IPS-18c (cell line): Measurements from ENCODE around the gene IGFBP4.

Experiments used
- H3K4me3 ChIP-seq: 2 replicates; pipeline ENCODE4 v1.7.0; 2013; ENCODE audit warnings: low read depth, mild to moderate bottlenecking, low read length, moderate library complexity; ENCODE audit not compliant: insufficient read depth
- H3K9me3 ChIP-seq: one replicate; pipeline ENCODE4 v1.6.1; 2013; ENCODE audit warnings: mild to moderate bottlenecking, low read length, moderate library complexity; ENCODE audit not compliant: control insufficient read depth, insufficient read depth

The IGFBP4 gene

DNA sequence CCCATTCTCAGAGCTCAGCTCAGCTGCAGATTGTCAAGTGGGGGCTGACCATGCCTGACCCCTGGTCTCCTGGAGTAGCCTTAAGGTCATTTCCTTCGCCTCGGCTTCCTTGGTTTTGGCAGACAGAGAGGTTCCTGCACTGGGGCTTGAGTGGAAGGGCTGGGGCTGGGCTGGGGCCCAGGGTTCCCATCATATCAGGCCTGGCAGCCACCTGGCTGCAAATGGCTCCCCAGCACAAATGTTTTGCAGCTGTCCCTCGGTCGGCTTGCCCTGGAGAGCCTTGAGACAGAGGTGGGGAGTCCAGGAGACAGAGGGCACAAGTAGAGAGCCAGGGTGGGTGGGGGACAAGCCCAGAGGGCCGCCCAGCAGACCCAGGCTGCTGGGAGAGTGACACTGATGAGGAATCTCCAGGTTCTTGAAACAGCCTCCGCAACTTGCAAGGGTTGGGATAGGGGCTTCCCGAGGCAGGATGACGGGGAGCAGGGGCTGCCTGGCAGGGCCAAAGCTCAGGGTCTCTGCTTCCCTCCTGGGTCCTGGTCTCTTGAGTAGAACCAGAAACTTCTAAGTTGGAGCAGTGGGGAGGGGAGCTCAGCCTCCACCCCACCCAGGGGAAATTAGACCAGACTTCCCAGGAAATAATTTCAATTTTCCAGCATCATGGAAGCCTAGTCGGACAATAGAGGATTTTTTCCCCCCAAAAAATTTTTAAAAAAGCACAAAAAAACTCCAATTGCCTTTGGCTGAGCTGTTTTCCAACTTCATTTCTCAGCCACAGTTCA lies 19.3 kb downstream of the IGFBP4 start:
- H3K9me3 ChIP-seq = no peaks in the 10 kb centered on the region
- no peak overlapping the region for H3K4me3 ChIP-seq

DNA sequence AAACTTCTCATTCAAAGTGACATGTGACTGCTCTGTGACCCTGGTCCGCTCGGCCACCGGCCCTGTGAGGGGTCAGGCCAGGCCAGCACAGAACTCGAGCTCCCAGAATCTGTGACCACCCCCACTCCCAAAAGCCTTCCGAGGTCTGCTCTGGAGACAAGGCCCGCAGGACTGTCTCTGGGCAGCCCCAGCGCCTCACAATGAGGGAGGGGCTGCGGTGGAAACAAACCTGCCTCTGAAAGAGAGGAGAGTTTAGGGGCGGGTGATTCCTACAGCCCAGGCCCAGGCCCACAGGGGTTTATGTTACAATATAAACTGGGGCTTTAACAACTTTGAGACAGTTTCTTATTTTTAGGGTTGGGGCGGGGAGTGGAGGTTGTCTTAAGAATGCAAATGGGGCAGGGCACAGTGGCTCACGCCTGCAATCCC lies 19.9 kb downstream of the IGFBP4 start:
- Histone ChIP-seq H3K9me3 (no peaks in the 10 kb centered on the region), H3K4me3 (no peak overlapping the region)

DNA sequence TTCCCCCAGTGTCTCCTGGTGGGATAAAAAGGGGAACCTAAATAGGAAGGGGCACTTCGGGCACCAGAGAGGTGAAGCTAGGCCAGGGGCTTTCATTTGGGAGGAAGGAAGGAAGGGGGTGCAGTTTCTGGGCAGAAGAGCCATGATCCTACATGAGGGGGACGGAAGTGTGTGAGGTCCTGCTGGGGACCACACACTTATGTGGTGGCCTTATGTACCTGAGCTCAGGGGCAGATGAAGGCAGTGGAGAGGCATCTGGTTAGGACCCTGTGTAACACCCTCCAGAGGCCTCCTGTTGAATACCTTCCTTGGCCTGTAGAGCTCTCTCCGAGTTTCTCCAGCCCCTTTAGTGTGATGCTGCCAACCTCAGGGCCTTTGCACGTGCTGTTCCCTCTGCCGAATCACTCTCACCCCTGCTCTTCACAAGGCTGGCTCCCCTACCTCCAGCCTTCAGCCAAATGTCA lies 21.2 kb downstream of the IGFBP4 start:
- H3K4me3 ChIP-seq = no peak overlapping the region; the same call in 1 of the 2 replicates

DNA sequence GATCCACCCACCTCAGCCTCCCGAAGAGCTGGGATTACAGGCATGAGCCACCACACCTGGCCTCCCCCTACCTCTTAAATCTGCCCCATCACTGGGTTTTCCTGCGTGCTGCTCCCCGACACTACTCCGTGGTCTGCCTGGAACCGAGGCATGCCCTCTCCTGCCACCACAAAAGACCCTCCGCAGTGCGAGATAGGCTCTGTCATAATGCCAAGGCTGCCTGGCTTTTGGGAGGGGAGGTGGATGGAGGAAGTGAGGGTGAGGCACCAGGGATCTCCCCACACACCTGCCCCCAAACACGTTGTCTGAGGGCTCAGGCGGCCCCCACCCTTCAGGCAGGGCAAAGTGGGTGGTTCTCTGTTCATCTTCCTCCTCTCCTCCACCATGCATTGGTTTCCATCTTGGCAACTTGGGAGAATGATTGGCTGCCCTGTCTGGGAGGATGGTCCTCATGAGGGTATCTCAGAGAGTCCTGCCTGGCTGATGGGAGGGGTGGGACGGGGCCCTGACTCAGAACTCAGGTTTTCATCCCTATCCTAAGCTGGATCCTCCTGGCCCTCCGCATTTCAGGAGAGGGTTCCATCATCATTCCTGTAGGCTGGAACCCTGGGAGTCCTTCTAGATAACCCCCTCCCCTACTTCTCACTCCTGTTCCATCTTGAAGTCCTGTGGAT lies 23.2 kb downstream of the IGFBP4 start:
- H3K9me3 ChIP-seq = no peaks in the 10 kb centered on the region
- no peak overlapping the region for H3K4me3 ChIP-seq

More for the DNA sequence above, 21.2 kb downstream of the IGFBP4 start:
- no peaks in the 10 kb centered on the region for H3K9me3 ChIP-seq

DNA sequence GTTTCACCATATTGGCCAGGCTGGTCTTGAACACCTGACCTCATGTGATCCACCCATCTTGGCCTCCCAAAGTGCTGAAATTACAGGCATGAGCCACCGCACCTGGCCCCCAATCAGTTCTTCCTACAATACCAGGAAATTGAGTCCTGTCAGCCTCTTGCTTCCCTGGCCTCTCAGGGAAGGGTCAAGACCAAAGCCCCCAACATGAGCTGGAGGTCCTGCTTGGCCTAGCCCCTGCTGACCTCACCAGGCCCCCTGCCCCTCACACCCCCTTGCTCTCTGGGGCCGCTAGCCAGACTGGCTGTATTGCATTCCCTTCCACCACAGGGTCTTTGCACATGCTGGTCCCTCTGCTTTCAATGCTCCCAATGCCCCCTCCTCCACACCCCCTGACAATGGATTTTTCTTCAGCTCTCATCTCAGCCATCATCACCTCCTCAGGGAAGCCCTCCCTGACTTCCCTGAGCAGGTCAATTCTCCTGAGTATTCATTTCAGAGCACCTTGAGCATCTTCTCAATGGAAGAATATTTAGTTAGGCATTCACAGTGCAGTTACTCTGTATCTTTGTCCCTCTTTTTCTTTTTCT lies 24.1 kb downstream of the IGFBP4 start:
- Histone ChIP-seq H3K4me3 (no peak overlapping the region), H3K9me3 (no peaks in the 10 kb centered on the region)

DNA sequence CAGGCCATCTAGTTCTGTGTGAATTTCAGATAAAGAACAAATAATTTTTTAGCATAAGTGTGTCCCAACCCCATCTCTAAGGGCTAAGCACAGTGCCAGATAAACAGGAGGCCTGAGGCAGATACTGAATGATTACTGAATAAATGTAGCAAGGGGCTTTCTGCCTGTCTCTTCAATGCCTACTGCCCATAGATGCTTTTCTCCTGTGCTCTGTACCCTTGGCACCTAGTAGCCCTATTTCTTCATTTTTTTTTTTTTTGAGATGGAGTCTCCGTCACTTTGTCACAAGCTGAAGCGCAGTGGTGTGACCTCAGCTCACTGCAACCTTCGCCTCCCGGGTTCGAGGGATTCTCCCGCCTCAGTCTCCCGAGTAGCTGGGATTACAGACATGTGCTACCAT lies 25.3 kb downstream of the IGFBP4 start:
- H3K4me3 ChIP-seq = no peak overlapping the region
- peaks cover 3% of the 10 kb centered on the region for H3K9me3 ChIP-seq

DNA sequence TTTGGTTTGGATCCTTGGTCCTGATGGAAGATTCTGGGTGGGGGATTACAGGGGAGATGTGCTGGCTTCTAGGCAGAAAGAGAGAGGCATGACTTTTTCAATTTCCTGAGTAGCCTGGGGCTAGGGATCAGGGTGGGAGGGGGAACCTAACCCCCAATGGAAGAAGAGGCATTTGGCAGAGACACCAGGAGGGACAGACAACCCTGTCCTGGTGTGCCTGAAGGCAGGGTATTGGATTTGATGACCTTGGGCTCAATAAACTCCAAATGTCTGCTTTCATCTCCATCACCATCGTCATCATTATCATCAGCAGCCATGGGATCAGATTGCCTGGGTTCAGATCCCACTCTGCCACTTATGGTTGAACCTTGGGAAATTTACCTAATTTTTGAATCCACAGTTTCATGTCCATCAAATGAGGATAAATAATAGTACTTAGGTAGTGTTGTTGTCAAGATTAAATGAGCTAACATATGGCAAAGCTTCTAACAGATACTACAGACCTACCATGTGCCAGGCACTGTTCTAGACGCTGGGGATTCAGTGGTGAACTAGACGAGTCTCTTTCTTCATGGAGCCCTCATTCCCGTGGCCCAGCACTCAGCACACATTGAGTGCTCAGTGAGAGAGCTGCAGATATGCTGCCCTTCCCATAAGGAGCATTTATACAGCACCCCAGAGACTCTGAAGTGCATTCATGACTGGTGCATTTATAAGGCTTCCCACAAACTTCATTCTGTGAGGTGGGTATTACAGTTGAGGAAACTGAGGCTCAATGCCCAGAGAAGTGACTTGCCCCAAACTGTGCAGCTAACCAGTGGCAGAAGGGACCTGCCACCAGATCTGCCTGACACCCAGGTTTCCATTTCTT lies 26.8 kb downstream of the IGFBP4 start:
- Histone ChIP-seq H3K9me3 (peaks cover 3% of the 10 kb centered on the region), H3K4me3 (no peak overlapping the region)

DNA sequence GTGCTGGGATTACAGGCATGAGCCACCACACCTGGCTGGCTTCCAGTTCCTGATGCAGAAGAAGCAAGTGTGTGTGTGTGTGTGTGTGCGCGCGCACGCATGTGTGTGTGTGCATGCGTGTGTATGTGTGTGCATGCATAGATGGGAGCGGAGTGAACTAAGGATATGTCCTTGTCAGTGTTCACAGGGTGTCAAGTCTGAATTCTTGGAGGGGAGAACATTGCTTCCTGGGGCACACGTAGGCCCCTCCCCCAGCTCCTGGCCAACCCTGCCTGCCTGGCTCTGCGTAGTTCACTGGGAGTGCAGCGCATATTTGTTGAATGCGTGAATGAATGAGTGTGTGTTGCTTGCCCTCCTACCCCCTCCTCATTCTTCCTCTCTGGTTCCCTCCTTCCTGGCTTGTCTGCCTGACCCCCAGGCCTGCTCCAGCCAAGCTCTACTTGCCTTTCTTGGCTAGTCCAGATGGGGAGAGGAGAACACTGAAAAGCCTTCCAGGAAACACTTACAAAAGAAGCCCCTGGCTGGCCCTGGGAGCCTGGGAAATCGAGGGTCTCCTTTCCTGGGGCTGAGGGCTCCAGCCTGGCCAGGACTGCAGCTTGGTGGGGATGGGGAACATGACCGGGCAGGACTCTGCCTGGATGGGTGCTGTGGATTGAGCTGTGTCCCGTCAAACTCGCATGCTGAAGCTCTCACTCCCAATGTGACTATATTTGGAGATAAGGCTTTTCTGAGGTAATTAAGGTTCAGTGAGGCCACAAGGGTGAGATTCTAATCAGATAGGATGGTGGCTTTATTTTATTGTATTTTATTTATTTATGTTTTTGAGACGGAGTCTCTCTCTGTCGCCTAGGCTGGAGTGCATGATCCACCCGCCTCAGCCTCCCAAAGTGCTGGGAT lies 27.9 kb downstream of the IGFBP4 start:
- Histone ChIP-seq H3K9me3 (peaks cover 3% of the 10 kb centered on the region), H3K4me3 (no peak overlapping the region)

DNA sequence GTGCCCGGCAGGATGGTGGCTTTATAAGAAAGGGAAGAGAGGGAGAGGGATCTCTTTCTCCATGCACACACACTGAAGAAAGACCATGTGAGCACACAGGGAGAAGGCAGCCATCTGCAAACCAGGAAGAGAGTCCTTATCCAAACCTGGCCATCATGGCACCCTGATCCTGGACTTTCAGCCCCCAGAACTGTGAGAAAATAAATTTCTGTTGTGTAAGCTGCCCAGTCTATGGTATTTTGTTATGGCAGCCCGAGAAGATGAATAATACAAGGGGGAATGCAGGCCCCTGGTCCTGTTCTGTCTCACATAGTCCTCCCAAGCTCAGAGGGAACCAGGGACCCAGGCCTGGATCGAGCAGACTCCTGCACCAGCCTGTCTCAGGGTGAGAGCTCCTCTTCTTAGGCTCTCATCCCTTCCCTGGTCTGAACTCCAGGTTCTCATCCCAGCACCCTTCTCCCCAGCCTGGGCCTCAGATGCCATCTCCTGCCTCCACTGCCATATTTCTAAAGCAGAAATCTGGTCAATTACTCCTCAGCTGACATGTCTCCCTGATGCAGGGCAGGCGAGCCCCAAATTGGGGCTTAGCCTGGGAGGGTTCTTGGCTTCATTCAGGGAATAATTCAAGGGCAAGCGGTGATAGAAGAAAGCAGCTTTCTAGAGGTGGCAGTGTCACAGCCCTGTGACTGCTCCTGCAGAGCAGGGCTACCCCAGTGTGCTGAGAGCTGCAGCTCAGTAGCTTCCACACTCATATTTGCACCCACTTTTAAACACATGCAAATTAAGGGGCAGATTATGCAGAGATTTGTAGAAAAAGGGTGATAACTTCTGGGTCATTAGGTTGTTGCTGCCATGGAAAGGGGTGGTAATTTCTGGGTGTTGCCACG lies 28.8 kb downstream of the IGFBP4 start:
- Histone ChIP-seq H3K9me3 (peaks cover 3% of the 10 kb centered on the region), H3K4me3 (no peak overlapping the region)

DNA sequence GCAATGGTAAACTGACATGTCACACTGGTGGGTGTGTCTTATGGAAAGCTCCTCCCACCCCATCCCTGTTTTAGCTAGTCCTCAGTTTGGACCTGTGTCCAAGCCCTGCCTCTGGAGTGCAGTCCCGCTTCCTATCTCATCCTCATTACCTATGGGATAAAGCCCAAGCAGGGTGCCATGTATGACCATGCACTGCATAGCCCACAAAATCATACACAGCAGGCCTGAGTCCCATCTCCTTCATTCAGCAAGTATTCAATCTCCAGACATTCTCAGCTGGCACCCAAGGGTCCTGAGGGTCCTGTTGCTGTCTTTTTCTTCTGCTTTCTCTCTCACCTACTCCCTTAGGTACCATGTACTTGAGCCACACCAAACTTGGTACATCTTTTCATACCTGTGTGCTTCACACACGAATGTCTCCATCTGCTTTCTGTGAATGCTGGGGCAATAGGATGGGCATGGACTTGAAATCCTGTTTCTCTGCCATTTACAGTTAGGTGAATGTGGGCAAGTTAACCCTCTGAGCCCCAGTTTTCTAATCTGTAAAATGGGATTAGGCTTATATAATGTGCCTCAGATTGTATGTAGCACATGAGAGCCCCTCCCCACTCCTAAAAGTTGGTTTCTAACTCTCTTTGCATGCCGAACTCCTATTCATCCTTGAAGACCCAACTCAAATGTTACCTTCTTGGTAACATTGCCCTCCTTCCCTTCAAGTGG lies 29.6 kb downstream of the IGFBP4 start:
- Histone ChIP-seq H3K4me3 (no peak overlapping the region), H3K9me3 (peaks cover 3% of the 10 kb centered on the region)

DNA sequence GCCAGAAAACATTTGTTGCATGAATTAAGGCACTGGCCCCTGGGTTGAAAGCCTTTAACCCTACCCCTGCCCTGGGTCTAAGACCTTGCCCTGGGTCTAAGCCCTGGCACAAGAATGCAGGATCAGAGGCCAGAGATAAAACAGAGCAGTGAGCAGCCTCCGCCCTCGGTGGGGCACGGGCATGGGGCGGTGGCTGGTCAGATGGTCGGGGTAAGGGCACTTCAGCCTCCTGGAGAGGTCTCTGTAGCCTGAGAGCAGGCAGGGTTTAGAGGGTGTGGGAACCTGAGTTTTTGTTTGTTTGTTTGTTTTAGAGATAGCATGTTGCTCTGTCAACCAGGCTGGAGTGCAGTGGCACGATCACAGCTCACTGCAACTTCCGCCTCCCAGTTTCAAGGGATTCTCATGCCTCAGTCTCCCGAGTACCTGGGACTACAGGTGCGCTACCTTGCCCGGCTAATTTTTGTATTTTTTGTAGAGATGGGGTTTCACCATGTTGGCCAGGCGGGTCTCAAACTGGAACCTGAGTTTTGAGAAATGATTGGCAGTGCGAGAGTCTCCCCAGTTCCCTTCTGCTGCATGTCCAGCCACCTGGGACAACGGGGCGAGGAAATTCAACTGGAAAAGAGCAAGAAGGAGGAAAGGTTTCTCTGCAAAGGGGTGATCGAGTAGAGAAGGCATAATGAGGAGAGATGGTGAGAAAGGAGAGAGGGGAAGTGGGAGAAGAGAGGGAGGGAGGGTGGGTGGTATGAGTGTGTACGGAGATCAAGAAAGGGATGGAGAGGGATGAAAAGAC lies 30.5 kb downstream of the IGFBP4 start:
- no peak overlapping the region for H3K4me3 ChIP-seq
- H3K9me3 ChIP-seq = peaks cover 3% of the 10 kb centered on the region

DNA sequence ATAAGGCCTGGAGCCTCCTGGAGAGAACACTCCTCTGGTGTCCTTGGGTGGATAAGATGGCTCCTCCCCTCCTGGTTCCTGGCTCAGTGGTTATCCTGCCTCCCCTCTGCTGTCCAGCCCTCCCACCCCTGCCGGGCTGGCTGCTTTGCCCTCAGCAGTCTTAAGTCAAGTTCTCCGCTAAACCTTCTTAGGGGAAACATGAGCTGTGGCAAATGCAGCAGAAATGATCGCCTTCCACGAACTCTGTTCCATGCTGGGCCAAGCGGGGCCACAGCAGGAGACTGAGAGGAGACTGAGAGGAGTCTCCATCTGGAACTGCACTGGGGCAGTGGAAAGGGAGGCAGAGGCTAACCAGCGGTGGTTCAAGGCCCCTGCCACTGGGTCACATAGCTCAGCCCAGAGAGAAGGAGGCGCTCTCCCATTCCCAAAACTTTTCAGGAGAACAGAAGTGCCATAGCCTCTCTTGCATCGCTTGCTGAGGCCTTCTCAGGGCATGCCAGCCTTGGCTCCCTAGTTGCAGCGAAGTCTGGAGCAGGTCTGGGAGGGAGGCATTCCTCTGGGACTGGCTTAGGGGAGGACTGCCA lies 31.3 kb downstream of the IGFBP4 start:
- H3K4me3 ChIP-seq = no peak overlapping the region
- peaks cover 3% of the 10 kb centered on the region for H3K9me3 ChIP-seq

DNA sequence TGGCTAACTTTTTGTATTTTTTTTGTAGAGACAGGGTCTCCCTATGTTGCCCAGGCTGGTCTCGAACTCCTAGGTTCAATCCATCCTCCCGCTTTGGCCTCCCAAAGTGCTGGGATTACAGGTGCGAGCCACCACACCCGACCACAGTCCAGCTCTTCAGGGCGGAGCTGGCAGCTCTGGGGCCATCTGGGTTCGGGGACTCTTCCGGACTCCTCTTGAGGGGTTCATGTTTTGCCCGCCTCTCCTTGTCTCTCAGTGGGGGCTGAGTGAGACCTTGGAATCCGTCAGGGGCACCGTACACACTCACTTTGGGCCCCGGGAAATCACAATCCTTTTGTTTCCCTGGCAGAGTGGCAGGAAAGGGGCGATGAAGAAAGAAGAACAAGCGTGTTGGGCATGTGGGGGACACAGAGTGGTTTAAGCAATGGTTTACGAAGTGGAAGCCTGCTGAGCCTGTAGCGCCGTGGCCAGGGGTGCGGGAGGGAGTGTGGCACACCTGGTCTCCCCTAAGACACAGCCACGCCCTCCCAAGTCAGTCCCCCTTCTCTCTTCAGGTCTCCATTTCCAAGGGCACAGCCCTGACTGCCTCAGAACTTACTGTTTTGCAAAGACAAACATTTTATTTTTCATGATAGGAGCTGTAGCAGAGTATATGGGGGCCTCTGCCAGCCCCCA lies 32.1 kb downstream of the IGFBP4 start:
- Histone ChIP-seq H3K4me3 (no peak overlapping the region), H3K9me3 (peaks cover 3% of the 10 kb centered on the region)

DNA sequence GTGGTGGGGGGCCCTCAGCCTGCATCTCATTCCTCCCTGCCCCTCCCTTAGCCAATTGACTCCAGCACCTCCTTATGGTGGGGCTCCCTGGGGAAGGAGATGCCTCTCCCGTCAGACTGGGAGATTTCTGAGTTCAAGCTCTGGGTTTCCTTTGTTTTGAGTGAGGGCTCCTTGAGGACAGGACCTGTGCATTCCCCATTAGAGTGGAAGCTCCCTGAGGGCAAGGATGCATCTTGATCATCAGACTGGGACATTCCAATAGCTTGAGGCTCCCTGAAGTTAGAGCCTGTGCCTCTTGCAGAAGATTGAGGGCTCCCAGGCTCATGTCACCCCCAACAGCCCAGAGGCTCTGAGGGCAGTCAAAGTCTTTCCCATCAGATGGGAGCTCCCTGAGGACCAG lies 34.5 kb downstream of the IGFBP4 start:
- H3K9me3 ChIP-seq = peaks cover 3% of the 10 kb centered on the region
- no peak overlapping the region for H3K4me3 ChIP-seq
